Measurements from ENCODE around the gene KCTD15.

GRCh38 chr19:33770107-33770506 lies 26.6 kb upstream of the KCTD15 start:
- no peak for TF ChIP-seq OSR1 (CRISPR knock-in tag; IDR thresholded peaks at IDR 0.05)
- no peak for TF ChIP-seq POU6F1 (CRISPR knock-in tag; IDR thresholded peaks at IDR 0.05; ENCODE audit: borderline replicate concordance, low read depth)
- TF ChIP-seq ZNF565 (CRISPR knock-in tag; conservative IDR thresholded peaks at IDR 0.05; ENCODE audit: low read depth), result no peak
